ENCODE measurements around the gene ZBTB4.

ZBTB4 gene

GRCh38 chr17:7419819-7420610 lies 59.4 kb downstream of the ZBTB4 start, which contains the start of gene SPEM1:
SPEM1 (plus strand) TSS chr17:7420324; CDS start chr17:7420385, 61 bp downstream.
- no peak for DNase-seq (ENCODE audit: low spot score)

DNA sequence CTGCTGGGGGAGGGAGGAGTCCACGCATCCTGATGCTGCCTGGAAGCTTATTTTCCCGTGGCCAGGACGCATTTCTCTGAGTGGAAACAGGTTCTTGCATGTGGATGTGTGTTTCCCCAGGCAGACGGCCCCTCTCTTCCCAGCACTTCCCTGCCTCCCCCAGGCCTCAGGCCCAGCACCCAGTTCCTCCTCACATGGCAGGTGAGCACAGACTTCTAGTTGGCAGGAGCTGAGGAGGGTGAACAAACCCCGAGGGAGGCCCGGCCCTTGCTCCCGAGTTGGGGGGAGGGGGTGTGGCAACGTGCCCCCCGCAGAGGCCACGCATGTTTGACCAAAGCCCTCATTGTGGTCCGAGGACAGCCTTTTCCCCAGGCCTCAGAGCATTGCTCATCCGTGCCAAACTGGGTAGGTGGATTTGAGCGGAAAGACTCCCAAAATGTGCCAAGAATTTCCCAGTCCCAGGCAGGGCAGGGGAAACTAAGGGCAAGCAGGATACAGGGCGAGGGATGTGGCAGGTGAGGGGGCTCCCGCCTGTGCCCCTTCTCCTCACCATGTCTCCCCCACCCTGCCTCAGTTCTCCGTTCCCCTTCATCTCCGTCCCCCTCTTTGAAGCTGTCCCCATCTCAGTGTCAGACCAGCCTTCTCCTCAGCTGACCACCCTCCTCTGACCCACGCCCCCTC lies 60.8 kb downstream of the ZBTB4 start:
- no peak for DNase-seq (ENCODE audit: low spot score)

GRCh38 chr17:7417056-7417655 lies 62.3 kb downstream of the ZBTB4 start:
- no peak for DNase-seq (ENCODE audit: low spot score)

DNA sequence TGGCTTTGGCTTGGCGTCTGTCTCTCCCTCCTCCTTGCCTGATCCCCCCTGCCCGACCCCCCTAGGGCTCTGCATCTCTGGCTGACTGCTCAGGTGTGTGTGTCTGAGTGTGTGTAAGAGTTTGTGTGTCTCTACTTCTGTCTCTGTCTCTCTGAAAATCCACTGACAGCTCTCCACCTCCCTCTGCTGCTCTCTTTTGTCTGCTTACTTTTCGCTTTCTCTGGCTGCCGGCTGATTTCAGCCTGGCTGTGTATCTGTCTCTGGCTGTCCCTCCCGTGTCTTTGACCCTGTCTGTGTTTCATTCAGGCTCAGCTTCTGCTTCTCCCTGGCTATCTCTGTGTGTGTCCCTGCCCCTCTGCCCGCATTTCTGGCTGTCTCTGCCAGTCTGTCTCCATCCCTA lies 63.1 kb downstream of the ZBTB4 start:
- no peak for DNase-seq (ENCODE audit: low spot score)

DNA sequence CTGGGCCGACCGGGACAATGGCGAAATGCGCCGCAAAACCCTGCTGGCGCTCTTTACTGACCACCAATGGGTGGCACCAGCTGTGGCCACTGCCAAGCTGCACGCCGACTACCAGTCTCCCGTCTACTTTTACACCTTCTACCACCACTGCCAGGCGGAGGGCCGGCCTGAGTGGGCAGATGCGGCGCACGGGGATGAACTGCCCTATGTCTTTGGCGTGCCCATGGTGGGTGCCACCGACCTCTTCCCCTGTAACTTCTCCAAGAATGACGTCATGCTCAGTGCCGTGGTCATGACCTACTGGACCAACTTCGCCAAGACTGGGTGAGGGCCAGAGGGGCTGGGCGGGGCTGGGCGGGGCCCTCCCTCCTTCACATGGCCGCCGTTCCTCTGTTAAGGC lies 63.6 kb downstream of the ZBTB4 start:
- no peak for DNase-seq (ENCODE audit: low spot score)

DNA sequence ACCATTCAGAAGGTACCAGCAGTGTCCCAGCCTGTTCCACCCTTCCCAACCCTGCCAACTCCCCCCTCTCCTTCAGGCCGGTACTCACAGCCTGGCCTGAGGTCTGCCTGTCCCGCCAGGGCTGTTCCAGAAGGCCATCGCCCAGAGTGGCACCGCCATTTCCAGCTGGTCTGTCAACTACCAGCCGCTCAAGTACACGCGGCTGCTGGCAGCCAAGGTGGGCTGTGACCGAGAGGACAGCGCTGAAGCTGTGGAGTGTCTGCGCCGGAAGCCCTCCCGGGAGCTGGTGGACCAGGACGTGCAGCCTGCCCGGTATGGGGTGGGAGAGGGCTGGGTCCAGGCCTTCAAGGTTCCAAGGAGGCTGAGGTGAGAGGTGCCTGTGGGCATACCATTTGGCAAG lies 64.6 kb downstream of the ZBTB4 start:
- DNase-seq (ENCODE audit: low spot score), result no peak

DNA sequence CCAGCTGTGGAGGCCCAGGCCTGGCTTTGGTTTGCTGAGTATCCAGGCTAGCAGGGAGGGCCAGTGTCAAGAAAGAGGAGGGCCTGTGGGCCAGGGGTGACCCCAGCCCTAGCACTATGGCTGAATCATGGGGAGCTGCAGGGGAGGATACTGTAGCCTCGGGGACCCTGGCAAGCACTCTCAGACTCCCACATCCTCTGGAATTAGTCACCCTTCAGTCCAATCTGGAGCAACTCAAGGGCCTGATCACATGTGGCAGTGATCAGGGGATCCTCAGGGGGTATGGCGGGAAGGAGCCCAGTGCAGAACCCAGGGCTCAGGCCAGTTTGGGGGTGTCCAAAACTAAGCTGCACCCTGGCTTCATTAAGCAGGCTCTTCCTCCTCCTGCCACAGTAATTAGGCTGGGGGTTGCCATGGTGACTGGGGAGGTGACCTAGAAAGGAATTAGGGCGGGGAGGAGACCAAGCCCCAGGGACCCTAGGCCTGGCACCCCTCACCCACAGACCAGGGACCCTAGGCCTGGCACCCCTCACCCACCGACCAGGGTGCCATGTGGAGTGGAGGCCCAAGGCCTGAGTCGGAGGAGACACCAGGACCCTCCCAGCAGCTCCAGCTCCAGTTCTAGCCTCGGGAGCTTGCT lies 66.0 kb downstream of the ZBTB4 start:
- no peak for DNase-seq (ENCODE audit: low spot score)

DNA sequence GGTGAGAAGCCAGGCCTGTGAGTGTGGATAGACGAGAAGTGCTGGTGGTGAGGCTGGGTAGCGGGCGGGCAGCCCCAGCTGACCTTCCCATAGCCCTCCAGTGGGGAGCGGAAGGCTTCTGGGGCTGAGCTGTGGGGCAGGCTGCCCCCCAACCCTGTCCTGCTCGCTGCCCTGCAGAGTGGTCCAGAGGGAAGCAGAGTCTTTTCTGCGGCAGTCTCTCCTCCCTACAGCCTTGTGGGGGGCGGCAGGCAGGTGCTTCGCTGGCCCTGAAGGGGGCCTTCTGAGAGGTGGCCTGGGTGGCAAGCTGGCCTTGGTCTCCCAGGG lies 68.0 kb downstream of the ZBTB4 start:
- DNase-seq (ENCODE audit: low spot score), result no peak

DNA sequence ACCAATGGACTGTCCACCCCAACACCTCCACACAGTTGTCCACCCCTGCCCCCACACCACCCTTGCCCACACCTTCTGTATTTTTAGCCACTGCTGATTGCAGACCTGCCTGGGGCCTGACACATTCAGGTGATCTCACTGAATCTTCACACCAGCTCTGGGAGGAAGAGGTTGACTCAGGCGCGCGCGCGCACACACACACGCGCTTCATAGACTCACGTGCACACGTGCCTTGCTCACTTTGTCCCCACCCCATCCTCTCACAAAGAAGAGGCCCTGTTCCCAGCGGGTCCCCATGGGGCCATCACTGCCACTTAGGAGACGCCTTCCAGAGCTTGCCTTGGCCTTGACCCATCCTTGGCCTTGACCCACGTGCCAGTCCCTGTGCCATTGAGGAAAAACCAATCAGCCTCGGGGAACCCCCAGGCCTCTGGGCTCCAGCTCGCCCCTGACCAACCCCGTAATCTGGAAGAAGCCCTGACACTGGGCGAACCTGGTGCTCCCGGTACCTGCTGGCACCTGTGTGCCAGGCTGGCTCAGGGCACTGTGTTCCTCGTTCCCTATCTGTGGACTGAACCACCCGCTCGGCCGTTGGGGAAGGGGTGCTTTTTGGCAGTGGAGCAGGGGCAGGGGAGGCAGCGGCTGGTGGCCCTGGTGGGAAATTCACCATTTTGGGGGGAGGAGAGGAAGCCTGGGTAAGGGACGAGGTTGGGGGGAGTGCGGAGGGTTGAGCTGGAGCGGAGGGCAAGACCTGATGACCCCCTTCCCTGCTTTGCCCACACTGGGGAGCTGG lies 68.6 kb downstream of the ZBTB4 start:
- no peak for DNase-seq (ENCODE audit: low spot score)

- DNase-seq (ENCODE audit: low spot score), result no peak
These were observed 69.7 kb downstream of the ZBTB4 start for GRCh38 chr17:7409716-7410115.
